ENCODE measurements around the gene POC1B.

The POC1B gene

GRCh38 chr12:89427508-89428156 is 98.2 kb downstream of the POC1B start:
- TF ChIP-seq, protein P1, sequence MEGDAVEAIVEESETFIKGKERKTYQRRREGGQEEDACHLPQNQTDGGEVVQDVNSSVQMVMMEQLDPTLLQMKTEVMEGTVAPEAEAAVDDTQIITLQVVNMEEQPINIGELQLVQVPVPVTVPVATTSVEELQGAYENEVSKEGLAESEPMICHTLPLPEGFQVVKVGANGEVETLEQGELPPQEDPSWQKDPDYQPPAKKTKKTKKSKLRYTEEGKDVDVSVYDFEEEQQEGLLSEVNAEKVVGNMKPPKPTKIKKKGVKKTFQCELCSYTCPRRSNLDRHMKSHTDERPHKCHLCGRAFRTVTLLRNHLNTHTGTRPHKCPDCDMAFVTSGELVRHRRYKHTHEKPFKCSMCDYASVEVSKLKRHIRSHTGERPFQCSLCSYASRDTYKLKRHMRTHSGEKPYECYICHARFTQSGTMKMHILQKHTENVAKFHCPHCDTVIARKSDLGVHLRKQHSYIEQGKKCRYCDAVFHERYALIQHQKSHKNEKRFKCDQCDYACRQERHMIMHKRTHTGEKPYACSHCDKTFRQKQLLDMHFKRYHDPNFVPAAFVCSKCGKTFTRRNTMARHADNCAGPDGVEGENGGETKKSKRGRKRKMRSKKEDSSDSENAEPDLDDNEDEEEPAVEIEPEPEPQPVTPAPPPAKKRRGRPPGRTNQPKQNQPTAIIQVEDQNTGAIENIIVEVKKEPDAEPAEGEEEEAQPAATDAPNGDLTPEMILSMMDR (IDR thresholded peaks at IDR 0.05; ENCODE audit: insufficient read depth, low read depth, low read length, missing control alignments) = no peak
- H3K4me3 ChIP-seq (ENCODE audit: low read depth, low read length) = no peak overlapping the region
- DNase-seq (ENCODE audit: low read depth) = peak; percentile 34

GRCh38 chr12:89424846-89425245 is 101.0 kb downstream of the POC1B start:
- TF ChIP-seq, protein P1 (IDR thresholded peaks at IDR 0.05; ENCODE audit: insufficient read depth, low read depth, low read length, missing control alignments) = no peak
- no peak overlapping the region for H3K4me3 ChIP-seq (ENCODE audit: low read depth, low read length)
- DNase-seq (ENCODE audit: low read depth) = no peak

- H3K4me3 ChIP-seq (ENCODE audit: low read depth, low read length) = no peak overlapping the region
- no peak for DNase-seq (ENCODE audit: low read depth)
- TF ChIP-seq, protein P1 (IDR thresholded peaks at IDR 0.05; ENCODE audit: insufficient read depth, low read depth, low read length, missing control alignments) = no peak
Observed at GRCh38 chr12:89424389-89424788, 101.5 kb downstream of the POC1B start.

DNA sequence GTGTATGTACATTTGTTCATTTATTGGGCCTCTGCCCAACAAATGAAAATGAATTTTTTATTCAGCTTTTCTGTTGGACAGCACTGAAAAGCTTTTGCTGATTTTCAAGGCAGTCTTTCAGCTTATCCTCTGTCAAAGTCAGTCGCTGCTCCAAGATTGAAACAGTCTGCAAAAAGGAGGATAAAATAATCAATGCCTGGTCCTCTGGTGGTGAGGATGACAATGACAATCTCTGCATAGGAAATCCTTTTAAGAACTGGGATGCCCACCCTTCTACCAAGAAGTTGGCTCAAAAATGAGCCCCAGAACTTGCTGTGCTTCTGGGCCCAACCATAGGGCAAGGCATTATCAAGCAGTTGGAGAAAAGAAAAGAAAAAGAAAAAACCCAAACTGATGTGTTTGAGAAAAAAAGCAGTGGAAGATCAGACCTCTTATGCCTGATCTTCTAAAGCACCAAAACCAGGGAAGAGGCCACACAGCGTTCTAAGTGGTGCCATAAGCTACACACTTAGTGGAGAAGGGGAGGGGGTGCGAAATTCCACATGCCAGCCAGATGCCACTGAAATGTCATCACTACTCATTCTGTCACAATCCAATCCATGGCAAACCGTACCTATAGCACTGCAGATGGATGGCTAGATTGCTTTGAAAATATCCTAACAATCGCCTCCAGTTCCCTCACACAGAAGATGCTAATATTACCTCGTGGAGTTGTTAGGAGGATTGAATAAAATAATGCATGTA is 104.6 kb downstream of the POC1B start:
- no peak for DNase-seq (ENCODE audit: low read depth)
- TF ChIP-seq, protein P1 (IDR thresholded peaks at IDR 0.05; ENCODE audit: insufficient read depth, low read depth, low read length, missing control alignments) = no peak
- no peak overlapping the region for H3K4me3 ChIP-seq (ENCODE audit: low read depth, low read length)

DNA sequence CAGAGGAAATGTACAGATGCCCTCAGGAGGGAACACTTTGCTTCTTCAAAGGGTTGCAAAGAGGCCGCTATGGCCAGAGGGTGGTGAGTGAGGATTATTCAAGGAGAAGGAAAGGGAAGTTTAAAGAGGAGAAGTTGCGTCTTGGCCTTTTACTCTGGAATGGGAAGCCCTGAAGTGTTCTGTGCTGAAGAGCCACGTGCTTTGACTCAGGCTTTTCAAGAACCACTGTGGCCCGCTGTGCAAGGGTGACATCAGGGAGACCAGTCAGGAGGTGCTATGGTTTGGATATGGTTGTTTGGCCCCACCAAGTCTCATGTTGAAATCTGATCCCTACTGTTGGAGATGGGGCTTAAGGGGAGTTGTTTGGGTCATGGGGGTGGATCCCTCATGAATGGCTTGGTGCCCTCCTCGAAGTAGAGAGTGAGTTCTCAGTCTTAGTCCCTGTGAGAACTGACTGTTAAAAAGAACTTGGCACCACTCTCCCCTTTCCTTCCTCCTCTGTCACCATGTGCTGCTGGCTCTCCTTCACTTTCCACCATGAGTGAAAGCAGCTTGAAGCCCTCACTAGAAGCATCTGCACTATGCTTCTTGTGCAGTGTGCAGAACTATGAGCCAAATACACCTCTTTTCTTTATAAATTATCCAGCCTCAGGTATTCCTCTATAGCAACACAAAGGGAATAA is 107.5 kb downstream of the POC1B start:
- TF ChIP-seq, protein P1 (IDR thresholded peaks at IDR 0.05; ENCODE audit: insufficient read depth, low read depth, low read length, missing control alignments) = no peak
- no peak for DNase-seq (ENCODE audit: low read depth)
- H3K4me3 ChIP-seq (ENCODE audit: low read depth, low read length) = no peak overlapping the region

DNA sequence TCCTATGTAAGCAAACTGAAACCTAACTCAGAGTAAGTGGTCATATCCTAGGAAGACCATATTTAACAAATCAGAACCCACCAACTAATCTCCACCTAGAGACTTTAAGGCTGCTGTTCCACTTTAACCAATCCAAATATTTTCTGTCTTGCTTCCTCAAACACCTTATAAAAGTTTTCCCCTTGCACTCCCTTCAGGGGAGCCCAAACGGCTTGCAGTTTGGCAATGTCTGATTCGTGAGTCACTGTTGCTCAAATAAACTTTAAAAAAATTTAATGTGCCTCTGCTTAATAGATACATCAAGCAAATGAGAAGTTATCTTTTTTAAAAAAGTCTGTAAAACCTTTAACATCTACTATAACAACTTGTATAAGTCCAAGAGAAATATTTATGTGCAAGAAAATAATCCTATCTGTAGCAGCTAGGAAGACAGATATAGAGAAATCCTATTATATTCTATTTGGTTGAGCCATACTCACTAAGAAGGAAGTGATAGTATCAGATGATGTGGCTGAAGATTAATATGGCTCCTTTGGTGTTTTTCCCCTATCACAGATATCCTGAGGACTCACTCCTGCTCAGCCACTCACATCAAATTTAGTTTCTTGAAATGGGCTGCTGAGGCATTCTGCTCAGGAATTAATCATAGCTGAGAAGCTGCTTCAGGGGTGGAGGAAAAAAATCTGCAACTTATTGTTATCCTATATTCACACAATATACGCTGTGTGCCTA is 108.4 kb downstream of the POC1B start:
- H3K4me3 ChIP-seq (ENCODE audit: low read depth, low read length) = no peak overlapping the region
- TF ChIP-seq, protein P1 (IDR thresholded peaks at IDR 0.05; ENCODE audit: insufficient read depth, low read depth, low read length, missing control alignments) = no peak
- no peak for DNase-seq (ENCODE audit: low read depth)
